GM06990 (cell line): ENCODE results near the gene PRKG1.

Source experiments
- DNase-seq: peaks from one replicate; pipeline ENCODE4 v3.0.0-alpha.2; 2011; ENCODE audit not compliant: insufficient read length; ENCODE audit errors: extremely low read depth
- H3K27me3 ChIP-seq: replicated peaks from 2 replicates; pipeline ENCODE4 v1.6.0; 2011; ENCODE audit warnings: low read length; ENCODE audit not compliant: control insufficient read depth, insufficient read depth
- H3K36me3 ChIP-seq: 2 replicates; pipeline ENCODE4 v1.5.1; 2011; ENCODE audit warnings: low read length; ENCODE audit not compliant: control insufficient read depth, insufficient read depth
- H3K4me3 ChIP-seq: replicated peaks from 2 replicates; pipeline ENCODE4 v1.5.1; 2011; ENCODE audit warnings: low read depth, mild to moderate bottlenecking, control low read depth, low read length
- TF ChIP-seq, protein P1 (sequence below): IDR thresholded peaks from 2 replicates; pipeline ENCODE4 v1.5.1; 2011; ENCODE audit warnings: low read length, control low read depth, mild to moderate bottlenecking, inconsistent platforms; ENCODE audit not compliant: insufficient read depth, poor library complexity, severe bottlenecking

The PRKG1 gene

GRCh38 chr10:51364674-51365073 is 290.4 kb downstream of the PRKG1 start:
- H3K36me3 ChIP-seq: no peaks in the 10 kb centered on the region
- TF ChIP-seq, protein P1, sequence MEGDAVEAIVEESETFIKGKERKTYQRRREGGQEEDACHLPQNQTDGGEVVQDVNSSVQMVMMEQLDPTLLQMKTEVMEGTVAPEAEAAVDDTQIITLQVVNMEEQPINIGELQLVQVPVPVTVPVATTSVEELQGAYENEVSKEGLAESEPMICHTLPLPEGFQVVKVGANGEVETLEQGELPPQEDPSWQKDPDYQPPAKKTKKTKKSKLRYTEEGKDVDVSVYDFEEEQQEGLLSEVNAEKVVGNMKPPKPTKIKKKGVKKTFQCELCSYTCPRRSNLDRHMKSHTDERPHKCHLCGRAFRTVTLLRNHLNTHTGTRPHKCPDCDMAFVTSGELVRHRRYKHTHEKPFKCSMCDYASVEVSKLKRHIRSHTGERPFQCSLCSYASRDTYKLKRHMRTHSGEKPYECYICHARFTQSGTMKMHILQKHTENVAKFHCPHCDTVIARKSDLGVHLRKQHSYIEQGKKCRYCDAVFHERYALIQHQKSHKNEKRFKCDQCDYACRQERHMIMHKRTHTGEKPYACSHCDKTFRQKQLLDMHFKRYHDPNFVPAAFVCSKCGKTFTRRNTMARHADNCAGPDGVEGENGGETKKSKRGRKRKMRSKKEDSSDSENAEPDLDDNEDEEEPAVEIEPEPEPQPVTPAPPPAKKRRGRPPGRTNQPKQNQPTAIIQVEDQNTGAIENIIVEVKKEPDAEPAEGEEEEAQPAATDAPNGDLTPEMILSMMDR: no peak
- no peak for DNase-seq

GRCh38 chr10:51366044-51366443 is 291.8 kb downstream of the PRKG1 start:
- H3K4me3 ChIP-seq: no peak overlapping the region
- H3K36me3 ChIP-seq: no peaks in the 10 kb centered on the region
- TF ChIP-seq, protein P1: no peak
- H3K27me3 ChIP-seq: no peaks in the 10 kb centered on the region
- DNase-seq: no peak

More at GRCh38 chr10:51364674-51365073, 290.4 kb downstream of the PRKG1 start:
- H3K4me3 ChIP-seq: no peak overlapping the region
- no peaks in the 10 kb centered on the region for H3K27me3 ChIP-seq

DNA sequence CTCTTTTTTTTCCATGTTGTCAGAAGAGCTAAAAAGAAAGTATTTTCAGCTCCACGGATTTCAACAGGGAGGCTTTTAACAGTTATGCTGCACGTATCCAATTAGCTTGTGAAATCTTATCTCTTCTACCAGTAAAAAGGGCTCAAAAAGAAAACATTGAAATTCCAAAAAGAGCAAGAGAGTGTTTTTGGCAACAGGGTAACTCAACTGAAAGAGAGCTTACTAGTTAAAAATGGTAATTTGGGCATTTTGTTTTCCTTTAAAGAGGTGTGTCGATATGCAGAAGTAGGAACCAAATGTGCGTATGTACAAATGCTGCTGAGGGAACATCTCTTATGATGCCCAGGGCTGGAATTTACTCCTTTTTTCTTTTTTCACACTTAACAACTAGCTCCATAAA is 292.8 kb downstream of the PRKG1 start:
- Histone ChIP-seq H3K27me3 (no peaks in the 10 kb centered on the region), H3K36me3 (no peaks in the 10 kb centered on the region), H3K4me3 (no peak overlapping the region)
- no peak for DNase-seq
- TF ChIP-seq, protein P1: no peak

DNA sequence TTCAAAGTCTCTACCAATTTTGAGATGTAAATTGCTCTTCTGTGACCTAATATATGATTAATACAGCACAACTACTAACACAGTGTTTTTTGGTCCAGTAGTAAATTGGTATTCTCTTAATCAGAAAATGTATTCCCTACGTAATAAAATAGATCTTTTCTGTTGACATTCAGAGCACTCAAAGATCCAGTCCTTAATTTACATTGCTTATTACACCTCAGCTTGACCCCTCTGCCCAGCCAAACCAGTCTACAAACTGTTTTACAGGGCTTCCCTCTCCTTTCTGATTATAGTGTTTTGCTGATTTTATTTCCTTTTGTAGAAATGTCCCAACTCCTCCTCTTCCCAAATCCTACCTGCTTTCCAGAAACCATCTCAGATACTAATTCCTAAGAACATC is 293.4 kb downstream of the PRKG1 start:
- H3K4me3 ChIP-seq: no peak overlapping the region
- TF ChIP-seq, protein P1: no peak
- H3K27me3 ChIP-seq: no peaks in the 10 kb centered on the region
- H3K36me3 ChIP-seq: no peaks in the 10 kb centered on the region
- DNase-seq: no peak

GRCh38 chr10:51368943-51369342 is 294.7 kb downstream of the PRKG1 start:
- no peak overlapping the region for H3K4me3 ChIP-seq
- H3K36me3 ChIP-seq: no peaks in the 10 kb centered on the region
- TF ChIP-seq, protein P1: peak; percentile 63
- no peaks in the 10 kb centered on the region for H3K27me3 ChIP-seq
- DNase-seq: no peak

- H3K4me3 ChIP-seq: no peak overlapping the region
- H3K27me3 ChIP-seq: no peaks in the 10 kb centered on the region
- TF ChIP-seq, protein P1: no peak
- no peak for DNase-seq
- H3K36me3 ChIP-seq: no peaks in the 10 kb centered on the region
These were observed 295.6 kb downstream of the PRKG1 start for GRCh38 chr10:51369903-51370302.
